Activated T-helper 1 cell treated with anti-CD3 and anti-CD28 coated beads, Interleukin-12 subunit alpha, Interleukin-12 subunit beta, Interleukin-2, Interleukin-4 antibody, amounts not matched to agents 30 ng/mL and 10 ng/mL and 1 ng/mL, durations not matched to agents 14 hours and 24 hours and 36 hours (primary cell): ENCODE data around the gene PDHA1. TPM values are rescaled to one million over a fixed set of nuclear protein-coding genes. Genes with fewer than 3 reads are reported as not detected.

Source experiments
- DNase-seq: peaks from one replicate; pipeline ENCODE4 v3.0.0; 2021; ENCODE audit warnings: low spot score
- H3K27ac Mint-ChIP-seq: one replicate; pipeline ENCODE4 v1.8.0; 2021; ENCODE audit warnings: mild to moderate bottlenecking, mixed read lengths
- H3K27me3 Mint-ChIP-seq: one replicate; pipeline ENCODE4 v1.8.0; 2022; ENCODE audit warnings: mild to moderate bottlenecking, moderate library complexity, mixed read lengths; ENCODE audit not compliant: insufficient read depth
- H3K36me3 Mint-ChIP-seq: one replicate; pipeline ENCODE4 v1.8.0; 2021; ENCODE audit warnings: low read depth, mixed read lengths
- H3K4me1 Mint-ChIP-seq: one replicate; pipeline ENCODE4 v1.8.0; 2021; ENCODE audit warnings: low read depth, mixed read lengths
- H3K4me3 Mint-ChIP-seq: one replicate; pipeline ENCODE4 v1.8.0; 2021; ENCODE audit warnings: mild to moderate bottlenecking, moderate library complexity, mixed read lengths
- H3K9me3 Mint-ChIP-seq: one replicate; pipeline ENCODE4 v1.8.0; 2021; ENCODE audit warnings: mixed read lengths
- intact Hi-C: fragments of 100-400 bp; cut with micrococcal nuclease; formaldehyde crosslinking; loops from one replicate; pipeline ENCODE4 v1.15.1; 2024
- total RNA-seq: library from RNA; stranded (reverse); gene quantifications from 2 replicates; pipeline ENCODE4 v1.2.3, GENCODE V29; 2022

Gene PDHA1
- total RNA-seq, 1 donor from 2014 or later: 213 TPM

DNA sequence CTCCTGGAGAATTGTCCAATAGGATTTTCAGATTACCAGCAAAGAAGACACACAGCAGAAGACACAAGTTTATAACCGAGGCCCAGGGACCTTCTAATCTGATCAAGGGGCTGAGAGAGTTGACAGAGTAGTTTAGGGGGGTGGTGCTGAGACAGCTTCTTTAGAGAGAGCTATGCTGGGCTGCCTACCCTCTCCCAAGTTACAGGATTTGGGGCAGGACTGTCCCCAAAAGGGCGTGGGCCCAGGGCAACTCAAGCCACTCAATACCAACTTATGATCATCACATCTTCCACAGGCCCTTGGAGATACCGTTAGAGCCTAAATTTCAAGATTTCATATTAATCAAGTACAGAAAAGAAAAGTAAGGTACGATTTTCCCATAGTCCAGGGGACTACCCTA lies 43.0 kb downstream of the PDHA1 start:
- intact Hi-C loops: no loop called here
- Mint-ChIP-seq H3K4me1 (no peaks in the 10 kb centered on the region), H3K36me3 (no peaks in the 10 kb centered on the region), H3K27me3 (peaks cover 2% of the 10 kb centered on the region), H3K27ac (no peak overlapping the region), H3K4me3 (no peak overlapping the region), H3K9me3 (no peaks in the 10 kb centered on the region)
- DNase-seq: no peak

- Mint-ChIP-seq H3K27me3 (peaks cover 2% of the 10 kb centered on the region), H3K9me3 (no peaks in the 10 kb centered on the region), H3K4me3 (no peak overlapping the region), H3K27ac (no peak overlapping the region), H3K4me1 (no peaks in the 10 kb centered on the region), H3K36me3 (no peaks in the 10 kb centered on the region)
- intact Hi-C loops: no loop called here
- no peak for DNase-seq
Measured at GRCh38 chrX:19388064-19388679, 44.4 kb downstream of the PDHA1 start.

DNA sequence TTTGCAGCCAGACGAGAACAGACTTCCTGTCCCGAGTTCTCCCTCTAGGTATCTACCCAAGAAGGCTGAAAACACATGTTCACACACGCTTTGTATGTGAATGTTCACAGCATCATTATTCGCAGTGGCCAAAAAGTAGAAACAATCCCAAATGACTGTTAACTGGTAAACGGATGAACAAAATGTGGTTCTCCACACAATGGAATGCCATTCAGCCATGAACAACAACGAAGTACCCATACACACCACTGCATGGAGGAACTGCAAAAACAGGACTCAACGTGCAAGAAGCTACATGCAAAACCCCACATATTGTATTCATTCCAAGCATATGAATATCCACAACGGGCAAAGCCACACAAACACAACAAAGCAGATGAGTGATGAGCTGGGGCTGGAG lies 45.0 kb downstream of the PDHA1 start:
- Mint-ChIP-seq H3K4me1 (no peaks in the 10 kb centered on the region), H3K27ac (no peak overlapping the region), H3K4me3 (no peak overlapping the region), H3K27me3 (peaks cover 2% of the 10 kb centered on the region), H3K9me3 (no peaks in the 10 kb centered on the region), H3K36me3 (no peaks in the 10 kb centered on the region)
- intact Hi-C loops: no loop called here
- no peak for DNase-seq

DNA sequence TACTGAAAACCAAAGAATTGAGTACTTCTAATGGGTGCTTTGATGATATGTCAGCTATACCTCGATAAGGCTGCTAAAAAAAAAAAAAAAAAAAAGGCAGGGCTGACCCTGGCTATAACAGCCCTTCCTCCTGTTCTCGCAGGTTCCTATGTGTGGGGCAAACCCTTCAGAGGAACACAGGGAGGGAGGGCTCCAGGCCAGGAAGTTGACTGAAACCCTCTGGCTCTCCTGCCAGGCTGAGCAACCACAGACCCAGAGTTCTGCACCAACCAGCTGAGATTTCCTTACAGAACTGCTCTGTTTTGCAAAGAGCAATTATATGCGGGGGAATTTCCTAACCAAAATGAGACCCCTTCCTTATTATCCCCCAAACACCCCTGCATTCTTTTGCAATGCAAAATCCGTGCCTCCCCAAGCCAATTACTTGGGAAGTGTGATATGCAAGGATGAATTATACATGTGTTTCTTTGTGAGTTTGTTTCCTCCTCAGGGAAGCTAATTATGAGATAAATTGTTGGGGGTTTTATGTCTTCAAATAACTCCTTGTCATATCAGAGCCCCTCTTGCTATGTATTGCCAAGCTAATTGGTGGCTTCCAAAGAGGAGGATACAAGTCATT lies 45.6 kb downstream of the PDHA1 start:
- H3K9me3 Mint-ChIP-seq: no peaks in the 10 kb centered on the region
- no peak overlapping the region for H3K27ac Mint-ChIP-seq
- H3K36me3 Mint-ChIP-seq: no peaks in the 10 kb centered on the region
- no peak overlapping the region for H3K4me3 Mint-ChIP-seq
- DNase-seq: no peak
- no peaks in the 10 kb centered on the region for H3K27me3 Mint-ChIP-seq
- H3K4me1 Mint-ChIP-seq: no peaks in the 10 kb centered on the region
- intact Hi-C loops: no loop called here

DNA sequence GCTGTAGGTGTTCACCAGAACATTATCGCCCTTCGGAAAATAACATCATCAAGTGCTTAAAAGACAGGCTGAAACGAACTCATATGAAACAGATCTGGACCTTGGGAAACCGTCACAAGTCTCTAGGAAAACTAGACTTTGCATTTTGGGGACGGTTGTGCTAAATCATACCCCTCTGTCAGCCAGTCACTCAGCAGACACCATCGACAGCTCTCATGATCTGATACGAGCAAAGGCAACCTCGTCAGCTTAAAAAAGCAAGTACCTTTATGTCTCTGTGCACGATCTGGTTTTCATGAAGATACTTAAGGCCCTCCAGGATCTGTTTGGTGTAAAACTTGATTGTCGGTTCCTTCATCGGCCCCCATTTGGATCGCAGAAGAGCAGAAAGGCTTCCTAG lies 48.4 kb downstream of the PDHA1 start:
- H3K4me3 Mint-ChIP-seq: no peak overlapping the region
- no peak for DNase-seq
- no peaks in the 10 kb centered on the region for H3K36me3 Mint-ChIP-seq
- H3K27me3 Mint-ChIP-seq: no peaks in the 10 kb centered on the region
- H3K27ac Mint-ChIP-seq: no peak overlapping the region
- H3K4me1 Mint-ChIP-seq: no peaks in the 10 kb centered on the region
- H3K9me3 Mint-ChIP-seq: no peaks in the 10 kb centered on the region
- intact Hi-C loops: no loop called here

GRCh38 chrX:19392703-19393102 lies 49.0 kb downstream of the PDHA1 start:
- DNase-seq: no peak
- Mint-ChIP-seq H3K4me3 (no peak overlapping the region), H3K27ac (no peak overlapping the region), H3K36me3 (no peaks in the 10 kb centered on the region), H3K9me3 (no peaks in the 10 kb centered on the region), H3K27me3 (no peaks in the 10 kb centered on the region), H3K4me1 (no peaks in the 10 kb centered on the region)
- intact Hi-C loops: no loop called here

DNA sequence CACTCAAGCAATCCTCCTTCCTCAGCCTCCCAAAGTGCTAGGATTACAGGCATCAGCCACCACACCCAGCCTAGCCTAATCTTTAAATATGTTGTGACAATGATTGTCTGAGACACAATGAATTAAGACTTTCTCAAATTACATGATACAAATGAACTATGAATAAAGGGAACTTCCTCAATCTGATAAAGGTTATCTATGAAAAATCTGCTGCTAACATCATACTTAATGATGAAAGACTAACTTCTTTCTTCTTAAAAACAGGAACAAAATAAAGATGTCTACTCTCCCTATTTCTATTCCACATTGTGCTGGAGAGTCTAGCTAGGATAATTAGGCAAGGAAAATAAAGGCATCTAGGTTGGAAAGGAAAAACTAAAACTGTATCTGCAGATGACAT lies 60.0 kb downstream of the PDHA1 start:
- no peaks in the 10 kb centered on the region for H3K9me3 Mint-ChIP-seq
- H3K27me3 Mint-ChIP-seq: peaks cover 7% of the 10 kb centered on the region

DNA sequence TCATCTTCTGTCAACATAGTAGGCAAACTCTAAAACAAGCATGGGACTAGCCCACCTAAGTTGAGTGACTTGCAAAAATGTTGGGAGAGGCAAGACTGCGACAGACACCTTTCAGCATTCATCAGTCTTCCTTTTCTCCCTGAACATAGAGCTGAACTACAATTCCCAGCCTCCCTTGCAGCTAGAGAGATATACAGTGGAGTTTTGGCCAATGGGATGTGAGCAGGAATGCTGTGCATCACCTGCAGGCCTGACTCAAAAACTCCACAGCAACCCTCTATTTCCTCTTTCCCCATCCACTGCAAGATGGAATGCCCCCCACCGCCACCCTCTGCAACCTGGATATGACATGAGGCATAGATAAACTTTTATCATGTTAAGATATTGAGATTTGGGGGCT lies 66.5 kb downstream of the PDHA1 start:
- Mint-ChIP-seq H3K27me3 (peaks cover 3% of the 10 kb centered on the region), H3K27ac (no peak overlapping the region), H3K4me1 (no peaks in the 10 kb centered on the region), H3K36me3 (no peaks in the 10 kb centered on the region), H3K9me3 (no peaks in the 10 kb centered on the region), H3K4me3 (no peak overlapping the region)
- DNase-seq: no peak
- intact Hi-C loops: no loop called here

More for the DNA sequence above, 60.0 kb downstream of the PDHA1 start:
- Mint-ChIP-seq H3K27ac (no peak overlapping the region), H3K4me1 (no peaks in the 10 kb centered on the region), H3K36me3 (no peaks in the 10 kb centered on the region), H3K4me3 (no peak overlapping the region)
- intact Hi-C loops: no loop called here
- DNase-seq: no peak

Other genes starting within 250 kb of the PDHA1 start
- gene ADGRG2, start 221.5 kb upstream of the PDHA1 start, total RNA-seq: not detected in 2 replicates
- gene MAP3K15, start 171.6 kb downstream of the PDHA1 start, total RNA-seq: 0.10 and 0.18 TPM in 2 replicates